H1 (cell line): ENCODE measurements around the gene ENTPD1. TPM values are rescaled to one million over a fixed set of nuclear protein-coding genes. Genes with fewer than 3 reads are reported as not detected.

Source experiments
- CTCF ChIA-PET: fragments of 300-600 bp; sonication (Branson Sonifier 250); formaldehyde crosslinking; loops from one replicate; lab custom pipeline; 2021; ENCODE audit not compliant: partially characterized antibody; lab: Charles Lee
- POLR2A ChIA-PET: fragments of 300-600 bp; sonication (Branson Sonifier 250); formaldehyde crosslinking; loops from one replicate; lab custom pipeline; 2021; ENCODE audit warnings: inconsistent platforms; ENCODE audit not compliant: partially characterized antibody; lab: Charles Lee
- DNase-seq, 2 experiments: peaks; one replicate each; pipeline versions ENCODE4 v3.0.0 to v3.0.0-alpha.2; 2010 to 2022; ENCODE audit warnings: low spot score in 2 of 2, low read depth in 1 of 2, mixed read lengths in 1 of 2
- FAIRE-seq: peaks from 2 replicates; lab custom pipeline; 2011; peaks lifted over from hg19 to GRCh38; lab: Jason Lieb, UNC
- H2AFZ ChIP-seq: 2 replicates; pipeline ENCODE4 v1.8.1; 2012; ENCODE audit warnings: low read length, inconsistent platforms
- H2AK5ac ChIP-seq: 2 replicates; pipeline ENCODE4 v1.6.1; 2013; ENCODE audit warnings: low read depth, low read length
- H2BK120ac ChIP-seq: replicated peaks from 2 replicates; pipeline ENCODE3; 2013; ENCODE audit warnings: low read depth, low read length, inconsistent platforms
- H2BK12ac ChIP-seq: 2 replicates; pipeline ENCODE4 v1.6.1; 2013; ENCODE audit warnings: low read depth, low read length
- H2BK15ac ChIP-seq: 2 replicates; pipeline ENCODE4 v1.6.1; 2013; ENCODE audit warnings: low read length
- H2BK20ac ChIP-seq: 2 replicates; pipeline ENCODE4 v1.6.1; 2013; ENCODE audit warnings: low read length
- H2BK5ac ChIP-seq: 2 replicates; pipeline ENCODE4 v1.6.1; 2013; ENCODE audit warnings: low read depth, low read length
- H3K14ac ChIP-seq: 2 replicates; pipeline ENCODE4 v1.6.1; 2013; ENCODE audit warnings: inconsistent platforms; ENCODE audit not compliant: insufficient read length
- H3K18ac ChIP-seq: 2 replicates; pipeline ENCODE4 v1.6.1; 2013; ENCODE audit warnings: low read length; ENCODE audit errors: extremely low read depth
- H3K23ac ChIP-seq: 2 replicates; pipeline ENCODE4 v1.6.1; 2013; ENCODE audit warnings: inconsistent platforms; ENCODE audit not compliant: insufficient read length
- H3K23me2 ChIP-seq: 2 replicates; pipeline ENCODE4 v1.6.1; 2013; ENCODE audit warnings: low read depth, low read length
- H3K27ac ChIP-seq: 2 replicates; pipeline ENCODE4 v1.6.1; 2011; ENCODE audit warnings: low read depth, low read length, inconsistent platforms
- H3K27me3 ChIP-seq, 4 experiments: replicated peaks in 1 of 4; 1 replicate in 1 of 4; 2 replicates in 3 of 4; pipeline versions ENCODE4 v1.6.1 to v1.8.1; 2011 to 2013; ENCODE audit warnings: low read length in 3 of 4, mild to moderate bottlenecking in 3 of 4, inconsistent platforms in 2 of 4, mixed read lengths in 2 of 4, moderate library complexity in 1 of 4; ENCODE audit not compliant: control insufficient read depth in 3 of 4, insufficient read depth in 3 of 4; ENCODE audit errors: extremely low read depth in 1 of 4
- H3K36me3 ChIP-seq, 4 experiments: 2 replicates each; pipeline versions ENCODE4 v1.6.1 to v1.8.1; 2011 to 2013; ENCODE audit warnings: mild to moderate bottlenecking in 4 of 4, low read length in 3 of 4, moderate library complexity in 2 of 4, control low read depth in 1 of 4, inconsistent platforms in 1 of 4; ENCODE audit not compliant: insufficient read depth in 4 of 4, control insufficient read depth in 2 of 4
- H3K4ac ChIP-seq: replicated peaks from 2 replicates; pipeline ENCODE3; 2013; ENCODE audit warnings: low read length, low read depth, mixed read lengths, inconsistent platforms; ENCODE audit not compliant: insufficient read length
- H3K4me1 ChIP-seq, 4 experiments: replicated peaks in 1 of 4; 1 replicate in 1 of 4; 2 replicates in 3 of 4; pipeline versions ENCODE4 v1.6.1 to v1.8.1; 2011 to 2013; ENCODE audit warnings: low read length in 3 of 4, inconsistent platforms in 2 of 4, mixed read lengths in 1 of 4; ENCODE audit not compliant: insufficient read depth in 4 of 4, control insufficient read depth in 3 of 4
- H3K4me2 ChIP-seq, 2 experiments: 2 replicates each; pipeline versions ENCODE4 v1.6.1 to v1.8.1; 2011 to 2013; ENCODE audit warnings: low read depth in 2 of 2, low read length in 2 of 2, control low read depth in 1 of 2, inconsistent platforms in 1 of 2, mild to moderate bottlenecking in 1 of 2; ENCODE audit not compliant: insufficient read depth in 1 of 2
- H3K4me3 ChIP-seq, 4 experiments: fragments of 200-600, 300-600 bp in 1 of 4; sonication (generic), shearing (Covaris generic), sonication (Bioruptor Twin) in 1 of 4; 2 replicates each; pipeline versions ENCODE4 v1.5.1 to v1.8.1; 2011 to 2016; ENCODE audit warnings: low read length in 4 of 4, low read depth in 3 of 4, control low read depth in 2 of 4, inconsistent platforms in 2 of 4, mild to moderate bottlenecking in 2 of 4, mixed read lengths in 1 of 4, moderate library complexity in 1 of 4; ENCODE audit not compliant: insufficient read depth in 2 of 4; ENCODE audit errors: extremely low read depth in 1 of 4
- H3K56ac ChIP-seq: replicated peaks from 2 replicates; pipeline ENCODE3; 2013; ENCODE audit warnings: low read depth, mild to moderate bottlenecking, mixed read lengths, low read length, inconsistent platforms; ENCODE audit not compliant: insufficient read length
- H3K79me1 ChIP-seq: 2 replicates; pipeline ENCODE4 v1.6.1; 2013; ENCODE audit warnings: low read depth, low read length, control low read depth
- H3K79me2 ChIP-seq, 2 experiments: 2 replicates each; pipeline versions ENCODE4 v1.6.1 to v1.8.1; 2012 to 2013; ENCODE audit warnings: low read length in 2 of 2, mild to moderate bottlenecking in 2 of 2, inconsistent platforms in 1 of 2; ENCODE audit not compliant: insufficient read depth in 2 of 2, control insufficient read depth in 1 of 2
- H3K9ac ChIP-seq, 4 experiments: replicated peaks in 1 of 4; 1 replicate in 1 of 4; 2 replicates in 3 of 4; pipeline versions ENCODE4 v1.6.1 to v1.8.1; 2011 to 2013; ENCODE audit warnings: low read depth in 3 of 4, low read length in 3 of 4, control low read depth in 2 of 4, mild to moderate bottlenecking in 2 of 4, moderate library complexity in 2 of 4, inconsistent platforms in 1 of 4; ENCODE audit errors: extremely low read depth in 1 of 4
- H3K9me3 ChIP-seq, 2 experiments: 2 replicates each; pipeline versions ENCODE4 v1.6.1 to v1.8.1; 2012 to 2013; ENCODE audit warnings: mild to moderate bottlenecking in 2 of 2, moderate library complexity in 2 of 2, control low read depth in 1 of 2, inconsistent platforms in 1 of 2, low read depth in 1 of 2, low read length in 1 of 2, mixed read lengths in 1 of 2; ENCODE audit not compliant: insufficient read depth in 2 of 2
- H4K20me1 ChIP-seq, 2 experiments: replicated peaks in 1 of 2; 2 replicates each; pipeline versions ENCODE3 to v1.8.1; 2011 to 2013; ENCODE audit warnings: inconsistent platforms in 2 of 2, low read length in 2 of 2, mild to moderate bottlenecking in 1 of 2; ENCODE audit not compliant: insufficient read depth in 2 of 2, control insufficient read depth in 1 of 2
- H4K5ac ChIP-seq: 2 replicates; pipeline ENCODE4 v1.6.1; 2013; ENCODE audit warnings: low read length, low read depth, mixed read lengths, inconsistent platforms; ENCODE audit not compliant: insufficient read length
- H4K8ac ChIP-seq: 2 replicates; pipeline ENCODE4 v1.8.0; 2013; ENCODE audit warnings: mild to moderate bottlenecking, moderate library complexity, low read length, inconsistent platforms; ENCODE audit not compliant: insufficient read depth; ENCODE audit errors: extremely low read depth
- H4K91ac ChIP-seq: replicated peaks from 2 replicates; pipeline ENCODE3; 2013; ENCODE audit warnings: low read length, mixed read lengths, inconsistent platforms; ENCODE audit not compliant: insufficient read length
- BRCA1 ChIP-seq: IDR thresholded peaks from 2 replicates; pipeline ENCODE4 v1.6.1; 2012; ENCODE audit warnings: low read depth, low read length, improper control_type of control experiment
- CHD2 ChIP-seq: IDR thresholded peaks from 2 replicates; pipeline ENCODE4 v1.6.1; 2012; ENCODE audit warnings: low read length, improper control_type of control experiment
- GTF2F1 ChIP-seq: IDR thresholded peaks from 2 replicates; pipeline ENCODE4 v1.6.1; 2012; ENCODE audit warnings: low read depth, low read length, improper control_type of control experiment, borderline replicate concordance
- HDAC2 ChIP-seq, 2 experiments: fragments of 300-600 bp in 1 of 2; sonication (generic) in 1 of 2; IDR thresholded peaks; 2 replicates each; pipeline ENCODE4 v1.6.1; 2011 to 2012; ENCODE audit warnings: low read depth in 2 of 2, low read length in 2 of 2, mild to moderate bottlenecking in 2 of 2, moderate library complexity in 2 of 2, borderline replicate concordance in 1 of 2, inconsistent platforms in 1 of 2
- JUND ChIP-seq: IDR thresholded peaks from 2 replicates; pipeline ENCODE4 v1.6.1; 2011; ENCODE audit warnings: mild to moderate bottlenecking, improper control_type of control experiment, low read length
- KDM1A ChIP-seq: fragments of 200-600, 300-600 bp; sonication (generic); IDR thresholded peaks from 2 replicates; pipeline ENCODE4 v1.7.1; 2016; ENCODE audit warnings: mild to moderate bottlenecking, low read length, borderline replicate concordance
- MAFK ChIP-seq: IDR thresholded peaks from 2 replicates; pipeline ENCODE4 v1.6.1; 2012; ENCODE audit warnings: low read depth, mild to moderate bottlenecking, improper control_type of control experiment, low read length
- PHF8 ChIP-seq: fragments of 200-600 bp; sonication (generic); conservative IDR thresholded peaks from 2 replicates; pipeline ENCODE4 v1.7.1; 2012; ENCODE audit warnings: low read depth, mild to moderate bottlenecking, inconsistent platforms, low read length, moderate library complexity
- RFX5 ChIP-seq: IDR thresholded peaks from 2 replicates; pipeline ENCODE4 v1.6.1; 2011; ENCODE audit warnings: low read depth, low read length, improper control_type of control experiment, borderline replicate concordance
- SAP30 ChIP-seq: fragments of 300-600 bp; sonication (generic); IDR thresholded peaks from 2 replicates; pipeline ENCODE4 v1.7.1; 2012; ENCODE audit warnings: low read length, moderate library complexity, mild to moderate bottlenecking, inconsistent platforms; ENCODE audit not compliant: insufficient read depth, insufficient replicate concordance
- USF2 ChIP-seq: IDR thresholded peaks from 2 replicates; pipeline ENCODE4 v1.6.1; 2011; ENCODE audit warnings: low read length, improper control_type of control experiment
- WGBS, 2 experiments: shearing (Covaris generic) in 1 of 2; methylation state at CpG; one replicate each; pipeline versions ENCODE4 v1.1.6 to v1.1.7; 2013 to 2015; ENCODE audit warnings: low lambda C conversion rate in 2 of 2, mixed read lengths in 2 of 2, inconsistent platforms in 1 of 2, low coverage in 1 of 2, missing lambda C conversion rate in 1 of 2; ENCODE audit not compliant: insufficient replicate concordance in 2 of 2, insufficient coverage in 1 of 2, insufficient read length in 1 of 2; ENCODE audit errors: extremely low coverage in 1 of 2, missing lambda C conversion rate in 1 of 2; 5-methylcytosine and 5-hydroxymethylcytosine counted together
- polyA plus RNA-seq, 7 experiments: library from polyadenylated mRNA; depleted of rRNA in 3 of 7; stranded (reverse) in 5 of 7; unstranded in 2 of 7; fragments of >200 nt in 5 of 7; fragments of 200-250 nt in 2 of 7; gene quantifications; 1 replicate in 5 of 7; 2 replicates in 1 of 7; 4 replicates in 1 of 7; pipeline versions ENCODE4 v1.2.1 to v1.2.3, GENCODE V29; 2011 to 2013; ENCODE audit warnings: missing spikeins in 2 of 7, mixed read lengths in 2 of 7
- total RNA-seq: library from RNA; stranded (reverse); fragmentation: NEBNext Ultra II Directional; extraction: Animal tissue kit (Norgen Biotek cat#: 25700); gene quantifications from 2 replicates; pipeline ENCODE4 v1.2.1, GENCODE V29; 2021

ENTPD1 gene
- total and polyA plus RNA-seq, 2 of the 8 experiments (the other 6 are each of a cell fraction or from before 2014, with no cell fraction given) = 2.2 to 2.5 TPM

- Histone ChIP-seq H2BK120ac (no peak overlapping the region), H3K27me3 (no peaks in the 10 kb centered on the region), H3K4ac (no peak overlapping the region), H3K79me1 (no peaks in the 10 kb centered on the region), H3K23me2 (no peaks in the 10 kb centered on the region), H4K5ac (no peak overlapping the region), H3K14ac (no peak overlapping the region), H3K4me2 (no peak overlapping the region), H2AK5ac (no peak overlapping the region), H3K4me3 (no peak overlapping the region), H2BK12ac (no peak overlapping the region), H2BK15ac (no peak overlapping the region), H3K23ac (no peak overlapping the region), H3K9ac (no peak overlapping the region), H2AFZ (no peak overlapping the region), H3K56ac (no peak overlapping the region), H3K27ac (no peak overlapping the region), H2BK5ac (no peak overlapping the region), H2BK20ac (no peak overlapping the region), H4K8ac (no peak overlapping the region), H3K36me3 (peaks cover 0 to 4% (median 0%) of the 10 kb centered on the region in 4 experiments; a peak in 2 of 8 replicates), H3K79me2 (no peaks in the 10 kb centered on the region), H3K18ac (no peak overlapping the region), H3K9me3 (peaks cover 0 to 24% of the 10 kb centered on the region in 2 experiments; a peak in 3 of 4 replicates), H3K4me1 (no peaks in the 10 kb centered on the region), H4K91ac (no peak overlapping the region), H4K20me1 (no peaks in the 10 kb centered on the region)
- WGBS, 2 experiments = 94% methylated on average over 23 of the region's 64 CpGs; no CpG with 5 or more reads in 1 of the 2 experiments
- DNase-seq = no peak
- FAIRE-seq = no peak
- ChIA-PET CTCF (no interaction called here), POLR2A (no interaction called here)
- TF ChIP-seq CHD2 = no peak
- no peak for TF ChIP-seq JUND
- no peak for TF ChIP-seq KDM1A
- TF ChIP-seq RFX5 = no peak
- TF ChIP-seq USF2 = no peak
- no peak for TF ChIP-seq PHF8
- no peak for TF ChIP-seq GTF2F1
- no peak for TF ChIP-seq HDAC2 (IDR thresholded peaks at IDR 0.05; ENCODE audit: borderline replicate concordance in 1 of 2, low read depth in 2 of 2, low read length in 2 of 2)
- no peak for TF ChIP-seq SAP30
- TF ChIP-seq BRCA1 = no peak
- no peak for TF ChIP-seq MAFK
Measured at GRCh38 chr10:95809370-95810197, 53.6 kb downstream of the ENTPD1 start.
